ENCODE data around the gene JPT2.

The JPT2 gene

DNA sequence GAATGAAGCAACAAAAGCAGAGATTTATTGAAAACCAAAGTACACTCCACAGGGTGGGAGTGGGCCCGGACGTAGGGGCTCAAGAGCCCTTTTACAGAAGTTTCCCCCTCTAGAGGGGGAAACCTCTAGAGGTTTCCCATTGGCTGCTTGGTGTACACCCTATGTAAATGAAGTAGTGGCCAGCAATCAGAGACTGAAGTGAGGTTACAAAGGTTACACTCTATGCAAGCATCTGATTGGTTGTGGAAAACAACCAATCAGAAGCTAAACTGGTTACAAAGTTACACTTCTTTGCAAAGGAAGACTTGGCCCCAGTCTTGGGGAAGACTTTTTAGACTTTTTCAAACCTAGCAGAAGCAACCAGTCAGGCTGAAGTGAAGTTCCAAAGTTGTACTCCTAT lies 38.8 kb upstream of the JPT2 start:
- H3K36me3 ChIP-seq (ENCODE audit: control insufficient read depth, insufficient read depth, low read length): peaks cover 67% of the 10 kb centered on the region

GRCh38 chr16:1639860-1640259 lies 38.2 kb upstream of the JPT2 start:
- H3K4me3 ChIP-seq (ENCODE audit: insufficient read depth, low read depth, low read length, poor library complexity, severe bottlenecking): no peak overlapping the region
- no peaks in the 10 kb centered on the region for H3K27me3 ChIP-seq (replicated peaks; ENCODE audit: control insufficient read depth, insufficient read depth, low read length, poor library complexity, severe bottlenecking)
- DNase-seq: no peak
- no peaks in the 10 kb centered on the region for H3K9me3 ChIP-seq (ENCODE audit: control insufficient read depth, low read length)
- no peaks in the 10 kb centered on the region for H3K4me1 ChIP-seq (ENCODE audit: control insufficient read depth, insufficient read depth, low read length, poor library complexity, severe bottlenecking)
- H3K36me3 ChIP-seq (ENCODE audit: control insufficient read depth, insufficient read depth, low read length): peaks cover 65% of the 10 kb centered on the region
- no peak overlapping the region for H3K27ac ChIP-seq (ENCODE audit: insufficient read depth, low read length, poor library complexity, severe bottlenecking)

More for the DNA sequence above, 38.8 kb upstream of the JPT2 start:
- H3K27me3 ChIP-seq (replicated peaks; ENCODE audit: control insufficient read depth, insufficient read depth, low read length, poor library complexity, severe bottlenecking): no peaks in the 10 kb centered on the region
- no peak overlapping the region for H3K4me3 ChIP-seq (ENCODE audit: insufficient read depth, low read depth, low read length, poor library complexity, severe bottlenecking)
- no peaks in the 10 kb centered on the region for H3K9me3 ChIP-seq (ENCODE audit: control insufficient read depth, low read length)
- no peak overlapping the region for H3K27ac ChIP-seq (ENCODE audit: insufficient read depth, low read length, poor library complexity, severe bottlenecking)
- DNase-seq: no peak
- no peaks in the 10 kb centered on the region for H3K4me1 ChIP-seq (ENCODE audit: control insufficient read depth, insufficient read depth, low read length, poor library complexity, severe bottlenecking)

GRCh38 chr16:1640261-1640941 lies 37.7 kb upstream of the JPT2 start:
- DNase-seq: no peak
- Histone ChIP-seq H3K27ac (ENCODE audit: insufficient read depth, low read length, poor library complexity, severe bottlenecking) (no peak overlapping the region), H3K27me3 (replicated peaks; ENCODE audit: control insufficient read depth, insufficient read depth, low read length, poor library complexity, severe bottlenecking) (no peaks in the 10 kb centered on the region), H3K36me3 (ENCODE audit: control insufficient read depth, insufficient read depth, low read length) (peaks cover 65% of the 10 kb centered on the region), H3K4me3 (ENCODE audit: insufficient read depth, low read depth, low read length, poor library complexity, severe bottlenecking) (no peak overlapping the region), H3K4me1 (ENCODE audit: control insufficient read depth, insufficient read depth, low read length, poor library complexity, severe bottlenecking) (no peaks in the 10 kb centered on the region), H3K9me3 (ENCODE audit: control insufficient read depth, low read length) (no peaks in the 10 kb centered on the region)

GRCh38 chr16:1641261-1641660 lies 36.8 kb upstream of the JPT2 start:
- H3K36me3 ChIP-seq (ENCODE audit: control insufficient read depth, insufficient read depth, low read length): peaks cover 60% of the 10 kb centered on the region

GRCh38 chr16:1642148-1642547 lies 35.9 kb upstream of the JPT2 start:
- peaks cover 56% of the 10 kb centered on the region for H3K36me3 ChIP-seq (ENCODE audit: control insufficient read depth, insufficient read depth, low read length)
- no peak overlapping the region for H3K4me3 ChIP-seq (ENCODE audit: insufficient read depth, low read depth, low read length, poor library complexity, severe bottlenecking)
- no peak for DNase-seq
- no peaks in the 10 kb centered on the region for H3K27me3 ChIP-seq (replicated peaks; ENCODE audit: control insufficient read depth, insufficient read depth, low read length, poor library complexity, severe bottlenecking)
- no peak overlapping the region for H3K27ac ChIP-seq (ENCODE audit: insufficient read depth, low read length, poor library complexity, severe bottlenecking)
- no peaks in the 10 kb centered on the region for H3K4me1 ChIP-seq (ENCODE audit: control insufficient read depth, insufficient read depth, low read length, poor library complexity, severe bottlenecking)
- H3K9me3 ChIP-seq (ENCODE audit: control insufficient read depth, low read length): no peaks in the 10 kb centered on the region

More at GRCh38 chr16:1641261-1641660, 36.8 kb upstream of the JPT2 start:
- Histone ChIP-seq H3K4me3 (ENCODE audit: insufficient read depth, low read depth, low read length, poor library complexity, severe bottlenecking) (no peak overlapping the region), H3K4me1 (ENCODE audit: control insufficient read depth, insufficient read depth, low read length, poor library complexity, severe bottlenecking) (no peaks in the 10 kb centered on the region), H3K27ac (ENCODE audit: insufficient read depth, low read length, poor library complexity, severe bottlenecking) (no peak overlapping the region), H3K27me3 (replicated peaks; ENCODE audit: control insufficient read depth, insufficient read depth, low read length, poor library complexity, severe bottlenecking) (no peaks in the 10 kb centered on the region), H3K9me3 (ENCODE audit: control insufficient read depth, low read length) (no peaks in the 10 kb centered on the region)
- DNase-seq: no peak

GRCh38 chr16:1642753-1643152 lies 35.3 kb upstream of the JPT2 start:
- no peak overlapping the region for H3K4me3 ChIP-seq (ENCODE audit: insufficient read depth, low read depth, low read length, poor library complexity, severe bottlenecking)
- no peak overlapping the region for H3K27ac ChIP-seq (ENCODE audit: insufficient read depth, low read length, poor library complexity, severe bottlenecking)
- peaks cover 56% of the 10 kb centered on the region for H3K36me3 ChIP-seq (ENCODE audit: control insufficient read depth, insufficient read depth, low read length)
- DNase-seq: no peak
- H3K9me3 ChIP-seq (ENCODE audit: control insufficient read depth, low read length): no peaks in the 10 kb centered on the region
- H3K27me3 ChIP-seq (replicated peaks; ENCODE audit: control insufficient read depth, insufficient read depth, low read length, poor library complexity, severe bottlenecking): no peaks in the 10 kb centered on the region
- H3K4me1 ChIP-seq (ENCODE audit: control insufficient read depth, insufficient read depth, low read length, poor library complexity, severe bottlenecking): no peaks in the 10 kb centered on the region

GRCh38 chr16:1643521-1643920 lies 34.6 kb upstream of the JPT2 start:
- no peak for DNase-seq
- Histone ChIP-seq H3K4me1 (ENCODE audit: control insufficient read depth, insufficient read depth, low read length, poor library complexity, severe bottlenecking) (no peaks in the 10 kb centered on the region), H3K27ac (ENCODE audit: insufficient read depth, low read length, poor library complexity, severe bottlenecking) (no peak overlapping the region), H3K9me3 (ENCODE audit: control insufficient read depth, low read length) (no peaks in the 10 kb centered on the region), H3K27me3 (replicated peaks; ENCODE audit: control insufficient read depth, insufficient read depth, low read length, poor library complexity, severe bottlenecking) (no peaks in the 10 kb centered on the region), H3K36me3 (ENCODE audit: control insufficient read depth, insufficient read depth, low read length) (peaks cover 48% of the 10 kb centered on the region), H3K4me3 (ENCODE audit: insufficient read depth, low read depth, low read length, poor library complexity, severe bottlenecking) (no peak overlapping the region)

DNA sequence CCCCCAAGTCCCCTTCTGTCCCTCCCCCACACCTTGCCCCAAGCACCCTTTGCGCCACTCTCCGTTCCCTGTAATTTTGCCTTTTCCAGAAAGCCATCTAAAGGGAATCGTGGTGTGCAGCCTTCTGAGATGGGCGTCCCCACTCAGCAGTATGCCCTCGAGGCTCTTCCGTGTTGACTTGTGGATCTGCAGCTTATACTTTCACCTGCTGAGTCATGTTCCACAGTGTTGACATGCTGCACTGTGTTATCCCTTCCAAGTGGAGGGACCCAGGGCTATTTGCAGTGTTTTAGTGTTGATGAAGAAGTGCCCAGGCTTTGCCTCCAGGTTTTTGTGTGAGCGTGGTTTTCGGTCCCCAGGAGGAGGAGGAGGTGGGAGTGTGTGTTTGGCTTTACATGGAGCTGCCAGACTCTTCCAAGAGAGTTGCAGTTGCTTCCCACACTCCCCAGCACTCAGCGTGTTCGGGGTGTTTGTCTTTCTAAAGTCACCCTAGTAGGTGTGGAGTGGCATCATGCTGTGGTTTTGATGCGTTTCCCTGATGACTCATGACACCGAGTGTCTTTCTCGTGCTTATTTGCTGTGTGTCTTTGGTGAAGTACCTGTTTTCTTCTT lies 32.1 kb upstream of the JPT2 start:
- Histone ChIP-seq H3K9me3 (ENCODE audit: control insufficient read depth, low read length) (no peaks in the 10 kb centered on the region), H3K36me3 (ENCODE audit: control insufficient read depth, insufficient read depth, low read length) (peaks cover 30% of the 10 kb centered on the region), H3K27me3 (replicated peaks; ENCODE audit: control insufficient read depth, insufficient read depth, low read length, poor library complexity, severe bottlenecking) (no peaks in the 10 kb centered on the region), H3K27ac (ENCODE audit: insufficient read depth, low read length, poor library complexity, severe bottlenecking) (no peak overlapping the region), H3K4me3 (ENCODE audit: insufficient read depth, low read depth, low read length, poor library complexity, severe bottlenecking) (no peak overlapping the region), H3K4me1 (ENCODE audit: control insufficient read depth, insufficient read depth, low read length, poor library complexity, severe bottlenecking) (no peaks in the 10 kb centered on the region)
- no peak for DNase-seq

GRCh38 chr16:1647856-1648255 lies 30.2 kb upstream of the JPT2 start:
- Histone ChIP-seq H3K4me1 (ENCODE audit: control insufficient read depth, insufficient read depth, low read length, poor library complexity, severe bottlenecking) (no peaks in the 10 kb centered on the region), H3K27me3 (replicated peaks; ENCODE audit: control insufficient read depth, insufficient read depth, low read length, poor library complexity, severe bottlenecking) (no peaks in the 10 kb centered on the region), H3K36me3 (ENCODE audit: control insufficient read depth, insufficient read depth, low read length) (peaks cover 19% of the 10 kb centered on the region)

GRCh38 chr16:1650131-1650530 lies 27.9 kb upstream of the JPT2 start:
- H3K9me3 ChIP-seq (ENCODE audit: control insufficient read depth, low read length): no peaks in the 10 kb centered on the region
- no peaks in the 10 kb centered on the region for H3K27me3 ChIP-seq (replicated peaks; ENCODE audit: control insufficient read depth, insufficient read depth, low read length, poor library complexity, severe bottlenecking)
- peaks cover 21% of the 10 kb centered on the region for H3K36me3 ChIP-seq (ENCODE audit: control insufficient read depth, insufficient read depth, low read length)
- H3K4me3 ChIP-seq (ENCODE audit: insufficient read depth, low read depth, low read length, poor library complexity, severe bottlenecking): no peak overlapping the region
- no peaks in the 10 kb centered on the region for H3K4me1 ChIP-seq (ENCODE audit: control insufficient read depth, insufficient read depth, low read length, poor library complexity, severe bottlenecking)
- no peak for DNase-seq
- no peak overlapping the region for H3K27ac ChIP-seq (ENCODE audit: insufficient read depth, low read length, poor library complexity, severe bottlenecking)

More at GRCh38 chr16:1647856-1648255, 30.2 kb upstream of the JPT2 start:
- no peak overlapping the region for H3K4me3 ChIP-seq (ENCODE audit: insufficient read depth, low read depth, low read length, poor library complexity, severe bottlenecking)
- no peak overlapping the region for H3K27ac ChIP-seq (ENCODE audit: insufficient read depth, low read length, poor library complexity, severe bottlenecking)
- DNase-seq: no peak
- H3K9me3 ChIP-seq (ENCODE audit: control insufficient read depth, low read length): no peaks in the 10 kb centered on the region
